Mesendoderm (in vitro differentiated cells): ENCODE measurements around the gene TADA2A.

ENCODE experiments used
- DNase-seq: peaks from one replicate; pipeline ENCODE4 v3.0.0; 2013
- H2AK5ac ChIP-seq: 2 replicates; pipeline ENCODE4 v1.6.1; 2013; ENCODE audit warnings: low read length, inconsistent platforms
- H2BK120ac ChIP-seq: 2 replicates; pipeline ENCODE4 v1.6.1; 2013; ENCODE audit warnings: low read depth, mild to moderate bottlenecking, low read length, moderate library complexity, mixed read lengths
- H2BK15ac ChIP-seq: replicated peaks from 2 replicates; pipeline ENCODE4 v1.6.1; 2013; ENCODE audit warnings: low read depth, mild to moderate bottlenecking, moderate library complexity
- H2BK5ac ChIP-seq: 2 replicates; pipeline ENCODE4 v1.6.1; 2013; ENCODE audit warnings: low read length, inconsistent platforms
- H3K18ac ChIP-seq: 2 replicates; pipeline ENCODE4 v1.6.1; 2013; ENCODE audit warnings: mild to moderate bottlenecking, low read length, mixed read lengths
- H3K23ac ChIP-seq: one replicate; pipeline ENCODE4 v1.6.1; 2013; ENCODE audit warnings: low read length
- H3K27ac ChIP-seq: 2 replicates; pipeline ENCODE4 v1.5.1; 2013; ENCODE audit warnings: low read depth, mild to moderate bottlenecking, inconsistent platforms, low read length, moderate library complexity
- H3K27me3 ChIP-seq: 2 replicates; pipeline ENCODE4 v1.6.1; 2013; ENCODE audit warnings: low read length, control low read depth, mild to moderate bottlenecking, inconsistent platforms; ENCODE audit not compliant: insufficient read depth, poor library complexity
- H3K36me3 ChIP-seq: 2 replicates; pipeline ENCODE4 v1.6.1; 2013; ENCODE audit warnings: low read length, inconsistent platforms; ENCODE audit not compliant: control insufficient read depth, insufficient read depth
- H3K4ac ChIP-seq: one replicate; pipeline ENCODE4 v1.6.1; 2013; ENCODE audit warnings: low read depth, mild to moderate bottlenecking, low read length, moderate library complexity
- H3K4me1 ChIP-seq: 2 replicates; pipeline ENCODE4 v1.6.1; 2013; ENCODE audit warnings: low read depth, low read length, inconsistent platforms; ENCODE audit not compliant: control insufficient read depth
- H3K4me2 ChIP-seq: 2 replicates; pipeline ENCODE4 v1.6.1; 2013; ENCODE audit warnings: low read length
- H3K4me3 ChIP-seq: 2 replicates; pipeline ENCODE4 v1.5.1; 2013; ENCODE audit warnings: mild to moderate bottlenecking, low read length
- H3K56ac ChIP-seq: one replicate; pipeline ENCODE4 v1.6.1; 2013; ENCODE audit warnings: low read length
- H3K79me1 ChIP-seq: 2 replicates; pipeline ENCODE4 v1.6.1; 2013; ENCODE audit warnings: low read length, inconsistent platforms
- H3K79me2 ChIP-seq: 2 replicates; pipeline ENCODE4 v1.6.1; 2013; ENCODE audit warnings: mild to moderate bottlenecking, low read length; ENCODE audit not compliant: control insufficient read depth, insufficient read depth
- H3K9ac ChIP-seq: 2 replicates; pipeline ENCODE4 v1.6.1; 2013; ENCODE audit warnings: low read length, inconsistent platforms
- H4K5ac ChIP-seq: one replicate; pipeline ENCODE4 v1.6.1; 2013; ENCODE audit warnings: low read length
- H4K8ac ChIP-seq: one replicate; pipeline ENCODE4 v1.6.1; 2013; ENCODE audit warnings: low read depth, mild to moderate bottlenecking, control low read depth, low read length, moderate library complexity
- WGBS: extraction: QIAGEN DNeasy Blood & Tissue Kit; methylation state at CpG from one replicate; pipeline ENCODE4 v1.1.7; 2013; ENCODE audit warnings: low lambda C conversion rate, missing lambda C conversion rate; ENCODE audit not compliant: insufficient coverage; ENCODE audit errors: extremely low coverage; 5-methylcytosine and 5-hydroxymethylcytosine counted together

The TADA2A gene

DNA sequence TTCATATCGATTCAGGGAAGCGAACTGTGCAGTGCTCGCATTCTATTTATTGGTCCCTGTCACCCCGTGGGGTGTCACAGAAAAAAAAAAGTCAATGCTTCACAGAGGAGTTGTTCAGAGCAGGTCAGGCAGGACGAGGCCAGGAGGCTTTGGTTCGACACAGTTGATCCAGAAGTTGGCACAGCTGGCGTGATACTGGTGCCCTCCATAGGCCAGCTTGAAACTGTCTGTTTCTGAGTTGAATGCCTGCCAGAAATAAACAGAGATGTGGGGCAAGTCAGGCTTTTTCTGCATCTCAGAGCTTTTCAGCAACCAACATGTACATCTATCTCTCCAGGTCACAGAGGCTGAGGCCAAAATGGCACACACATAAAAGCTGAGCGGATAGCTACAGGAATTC lies 112.1 kb downstream of the TADA2A start:
- Histone ChIP-seq H3K79me1 (no peaks in the 10 kb centered on the region), H3K27me3 (no peaks in the 10 kb centered on the region), H2AK5ac (no peak overlapping the region), H4K5ac (no peak overlapping the region), H2BK120ac (no peak overlapping the region), H3K23ac (no peak overlapping the region), H3K4ac (no peak overlapping the region), H3K36me3 (peaks cover 1% of the 10 kb centered on the region), H3K56ac (no peak overlapping the region), H3K79me2 (no peaks in the 10 kb centered on the region), H2BK15ac (no peak overlapping the region), H3K4me1 (no peaks in the 10 kb centered on the region), H3K4me2 (no peak overlapping the region), H4K8ac (no peak overlapping the region), H2BK5ac (no peak overlapping the region), H3K27ac (no peak overlapping the region), H3K18ac (no peak overlapping the region), H3K4me3 (no peak overlapping the region), H3K9ac (no peak overlapping the region)
- no CpG with 5 or more reads among the region's 8 CpGs for WGBS
- DNase-seq = no peak

DNA sequence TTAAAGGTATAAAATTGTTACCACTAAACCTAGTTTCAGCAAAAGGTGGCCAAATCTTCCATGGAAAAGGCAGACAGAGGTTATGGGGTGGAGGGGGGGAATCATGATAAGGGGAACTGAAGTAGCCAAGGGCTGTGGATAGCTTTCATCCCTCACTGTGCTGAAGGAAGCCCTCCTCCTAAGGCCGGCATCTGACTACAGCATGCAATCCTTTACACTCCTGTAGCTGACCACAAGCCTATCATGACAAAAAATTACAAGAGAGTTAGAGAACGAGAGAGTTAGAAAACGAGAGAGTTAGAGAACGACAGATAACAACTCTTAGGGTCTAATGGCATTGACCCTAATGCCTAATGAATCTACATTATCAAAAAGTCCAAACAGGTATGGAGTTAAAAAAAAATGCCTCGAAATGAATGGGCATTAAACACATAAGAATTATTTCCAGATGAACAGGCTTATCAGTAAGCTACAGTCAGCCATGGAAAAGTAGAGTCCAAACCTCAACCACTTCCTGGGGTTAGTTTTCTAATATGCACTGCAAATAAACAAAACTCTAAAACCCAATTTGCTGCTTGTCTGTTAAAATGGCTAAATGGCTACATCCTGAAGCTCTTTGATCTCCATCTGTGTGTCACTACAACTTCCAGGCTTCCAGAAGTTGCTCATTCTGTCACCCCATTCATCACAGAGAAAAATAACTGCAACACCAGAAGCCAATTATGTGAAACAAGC lies 112.7 kb downstream of the TADA2A start:
- peaks cover 1% of the 10 kb centered on the region for H3K36me3 ChIP-seq

DNA sequence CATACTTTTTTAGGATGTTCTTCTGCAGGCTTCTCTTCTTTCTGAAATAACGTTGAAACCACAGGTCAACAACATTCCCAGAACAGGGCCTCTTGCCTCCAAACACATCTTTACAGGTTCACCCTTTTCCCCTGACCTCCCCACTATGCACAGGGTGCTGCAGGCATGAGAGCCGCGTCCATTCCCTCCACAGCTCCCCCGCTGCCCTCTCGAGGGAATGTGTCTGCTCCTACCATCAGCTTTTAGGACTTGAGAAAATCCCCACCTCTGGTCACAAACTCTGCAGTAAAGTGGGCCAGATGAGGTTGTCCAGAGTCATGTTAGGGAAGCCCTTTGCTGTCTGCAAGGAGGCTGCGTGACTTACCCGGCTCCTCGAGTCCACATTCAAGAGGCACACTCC lies 113.5 kb downstream of the TADA2A start:
- H3K36me3 ChIP-seq = peaks cover 1% of the 10 kb centered on the region
- H3K4me2 ChIP-seq = no peak overlapping the region

More for the DNA sequence above, 112.7 kb downstream of the TADA2A start:
- H3K79me1 ChIP-seq = no peaks in the 10 kb centered on the region
- H2BK120ac ChIP-seq = no peak overlapping the region
- no peak overlapping the region for H4K8ac ChIP-seq
- no peak overlapping the region for H2BK15ac ChIP-seq
- H3K4me1 ChIP-seq = no peaks in the 10 kb centered on the region
- no peak overlapping the region for H3K4ac ChIP-seq
- H3K79me2 ChIP-seq = no peaks in the 10 kb centered on the region
- H3K27me3 ChIP-seq = no peaks in the 10 kb centered on the region
- no peak overlapping the region for H3K23ac ChIP-seq
- no peak overlapping the region for H3K4me2 ChIP-seq
- no peak overlapping the region for H3K27ac ChIP-seq
- no peak overlapping the region for H3K56ac ChIP-seq
- no peak overlapping the region for H3K9ac ChIP-seq
- no peak overlapping the region for H3K18ac ChIP-seq
- no peak overlapping the region for H4K5ac ChIP-seq
- DNase-seq = no peak
- H2AK5ac ChIP-seq = no peak overlapping the region
- no peak overlapping the region for H3K4me3 ChIP-seq
- no peak overlapping the region for H2BK5ac ChIP-seq
- WGBS = no CpG with 5 or more reads among the region's 5 CpGs

DNA sequence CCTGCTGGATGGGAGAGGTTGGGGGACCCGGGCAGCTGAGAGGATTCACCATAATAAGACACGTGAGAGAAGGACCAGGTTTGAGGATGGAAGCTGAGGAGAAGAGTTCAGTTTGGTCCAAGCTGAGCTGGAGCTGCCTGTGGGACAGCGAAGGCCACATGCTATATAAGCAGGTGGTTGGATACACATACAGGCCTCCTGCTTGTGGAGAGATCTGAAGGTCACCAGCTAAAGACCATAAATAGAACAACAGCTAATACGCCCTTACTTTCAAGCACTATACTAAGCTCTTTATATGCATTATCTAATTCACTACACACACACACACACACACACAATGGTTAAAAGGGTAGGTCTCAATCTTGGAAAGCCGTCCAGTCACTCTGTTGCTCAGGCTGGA lies 115.1 kb downstream of the TADA2A start:
- DNase-seq = no peak
- H3K4me1 ChIP-seq = no peaks in the 10 kb centered on the region
- H2AK5ac ChIP-seq = no peak overlapping the region
- H3K27ac ChIP-seq = no peak overlapping the region
- no peak overlapping the region for H3K9ac ChIP-seq
- no peak overlapping the region for H3K23ac ChIP-seq
- no peaks in the 10 kb centered on the region for H3K79me2 ChIP-seq
- no peak overlapping the region for H3K56ac ChIP-seq
- H3K36me3 ChIP-seq = peaks cover 1% of the 10 kb centered on the region
- no peak overlapping the region for H3K4me3 ChIP-seq
- WGBS = no CpG with 5 or more reads among the region's 5 CpGs
- H3K27me3 ChIP-seq = no peaks in the 10 kb centered on the region
- H2BK5ac ChIP-seq = no peak overlapping the region
- H3K79me1 ChIP-seq = no peaks in the 10 kb centered on the region
- no peak overlapping the region for H3K4me2 ChIP-seq
- no peak overlapping the region for H2BK120ac ChIP-seq
- H3K18ac ChIP-seq = no peak overlapping the region
- H4K8ac ChIP-seq = no peak overlapping the region
- no peak overlapping the region for H2BK15ac ChIP-seq
- H3K4ac ChIP-seq = no peak overlapping the region
- no peak overlapping the region for H4K5ac ChIP-seq

More for the DNA sequence above, 113.5 kb downstream of the TADA2A start:
- no peak overlapping the region for H2BK5ac ChIP-seq
- no peak overlapping the region for H3K18ac ChIP-seq
- H3K9ac ChIP-seq = no peak overlapping the region
- no peak overlapping the region for H2BK15ac ChIP-seq
- no peak overlapping the region for H3K23ac ChIP-seq
- no peak overlapping the region for H4K8ac ChIP-seq
- no peaks in the 10 kb centered on the region for H3K27me3 ChIP-seq
- H2BK120ac ChIP-seq = no peak overlapping the region
- H3K27ac ChIP-seq = no peak overlapping the region
- H3K4me1 ChIP-seq = no peaks in the 10 kb centered on the region
- H3K79me1 ChIP-seq = no peaks in the 10 kb centered on the region
- H2AK5ac ChIP-seq = no peak overlapping the region
- no peak overlapping the region for H3K56ac ChIP-seq
- WGBS = no CpG with 5 or more reads among the region's 8 CpGs
- no peaks in the 10 kb centered on the region for H3K79me2 ChIP-seq
- DNase-seq = no peak
- no peak overlapping the region for H3K4ac ChIP-seq
- no peak overlapping the region for H4K5ac ChIP-seq
- no peak overlapping the region for H3K4me3 ChIP-seq

DNA sequence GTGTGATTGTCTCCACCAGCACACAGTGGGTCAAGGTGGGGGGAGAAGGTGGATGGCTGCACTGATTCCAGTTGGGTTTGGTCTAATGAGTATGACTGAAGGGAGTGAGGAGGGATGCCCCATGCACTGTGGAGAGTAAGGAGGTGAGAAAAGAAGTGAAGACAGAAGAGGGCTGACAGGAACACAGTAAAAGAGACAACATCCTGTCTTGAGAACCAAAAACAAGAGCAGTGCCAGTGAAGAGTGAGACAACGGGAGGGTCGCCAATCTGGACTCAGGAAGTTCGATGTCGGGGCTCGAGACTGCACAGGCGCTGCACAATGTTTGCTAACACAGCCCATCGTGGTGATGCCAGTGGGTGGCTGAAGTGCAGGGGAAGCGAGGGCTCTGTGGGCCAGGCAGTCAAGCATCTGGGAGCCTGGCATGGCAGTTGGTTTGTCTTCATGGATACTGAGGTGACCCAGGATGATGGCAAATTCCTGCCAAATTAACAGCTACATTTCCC lies 117.1 kb downstream of the TADA2A start:
- Histone ChIP-seq H3K9ac (no peak overlapping the region), H4K8ac (no peak overlapping the region), H3K18ac (no peak overlapping the region), H3K79me1 (no peaks in the 10 kb centered on the region), H3K27ac (no peak overlapping the region), H3K4me2 (no peak overlapping the region), H3K4me3 (no peak overlapping the region), H3K36me3 (peaks cover 1% of the 10 kb centered on the region), H4K5ac (no peak overlapping the region), H3K4ac (no peak overlapping the region), H3K4me1 (no peaks in the 10 kb centered on the region), H3K56ac (no peak overlapping the region), H2BK5ac (no peak overlapping the region), H3K27me3 (no peaks in the 10 kb centered on the region), H2AK5ac (no peak overlapping the region), H2BK120ac (no peak overlapping the region), H2BK15ac (no peak overlapping the region), H3K79me2 (no peaks in the 10 kb centered on the region), H3K23ac (no peak overlapping the region)
- DNase-seq = no peak
- no CpG with 5 or more reads among the region's 8 CpGs for WGBS
